KMS-11 (cell line): ENCODE data around the gene ATRX.
"Not testable (repeated sequence)": the region's sequence is repeated elsewhere in the genome, so short reads cannot be mapped to it uniquely, and the experiment has no call there.

Experiments
- H2AFZ ChIP-seq: fragments of 200-600 bp; sonication (generic); 2 replicates; pipeline ENCODE4 v1.6.1; 2016; ENCODE audit warnings: antibody characterized with exemption, mixed run types, low read depth
- H3K27ac ChIP-seq: fragments of 200-600 bp; sonication (generic); 2 replicates; pipeline ENCODE4 v1.6.1; 2016; ENCODE audit warnings: mild to moderate bottlenecking, mixed run types
- H3K27me3 ChIP-seq: fragments of 200-600 bp; sonication (generic); 2 replicates; pipeline ENCODE4 v1.6.1; 2017; ENCODE audit warnings: mild to moderate bottlenecking, low read depth, mixed run types, moderate library complexity; ENCODE audit not compliant: insufficient read depth
- H3K36me3 ChIP-seq: fragments of 200-600 bp; sonication (generic); 2 replicates; pipeline ENCODE4 v1.6.1; 2017; ENCODE audit warnings: mild to moderate bottlenecking, mixed run types; ENCODE audit not compliant: insufficient read depth
- H3K4me1 ChIP-seq: fragments of 200-600 bp; sonication (generic); 2 replicates; pipeline ENCODE4 v1.6.1; 2016; ENCODE audit warnings: mild to moderate bottlenecking, low read depth, mixed run types; ENCODE audit not compliant: poor library complexity, severe bottlenecking
- H3K4me2 ChIP-seq: fragments of 200-600 bp; sonication (generic); 2 replicates; pipeline ENCODE4 v1.7.0; 2016; ENCODE audit warnings: mild to moderate bottlenecking, mixed run types
- H3K4me3 ChIP-seq: fragments of 200-600 bp; sonication (generic); IDR thresholded peaks from 2 replicates; pipeline ENCODE4 v1.6.1; 2017; ENCODE audit warnings: low read depth, low read length, mixed read lengths; ENCODE audit not compliant: insufficient read depth
- H3K79me2 ChIP-seq: fragments of 200-600 bp; sonication (generic); 2 replicates; pipeline ENCODE4 v1.6.1; 2016; ENCODE audit warnings: low read depth, mixed run types; ENCODE audit not compliant: insufficient read depth
- H3K9ac ChIP-seq: fragments of 200-600 bp; sonication (generic); 2 replicates; pipeline ENCODE4 v1.6.1; 2016; ENCODE audit warnings: mild to moderate bottlenecking, mixed run types
- H4K20me1 ChIP-seq: fragments of 200-600 bp; sonication (generic); 2 replicates; pipeline ENCODE4 v1.6.1; 2016; ENCODE audit warnings: mild to moderate bottlenecking, mixed run types; ENCODE audit not compliant: insufficient read depth
- TF ChIP-seq, protein P1 (sequence below): fragments of 200-600 bp; sonication (generic); conservative IDR thresholded peaks from 2 replicates; pipeline ENCODE4 v1.6.1; 2017; ENCODE audit warnings: low read depth, mild to moderate bottlenecking, antibody characterized with exemption, low read length, moderate library complexity, mixed read lengths

ATRX gene, protein sequence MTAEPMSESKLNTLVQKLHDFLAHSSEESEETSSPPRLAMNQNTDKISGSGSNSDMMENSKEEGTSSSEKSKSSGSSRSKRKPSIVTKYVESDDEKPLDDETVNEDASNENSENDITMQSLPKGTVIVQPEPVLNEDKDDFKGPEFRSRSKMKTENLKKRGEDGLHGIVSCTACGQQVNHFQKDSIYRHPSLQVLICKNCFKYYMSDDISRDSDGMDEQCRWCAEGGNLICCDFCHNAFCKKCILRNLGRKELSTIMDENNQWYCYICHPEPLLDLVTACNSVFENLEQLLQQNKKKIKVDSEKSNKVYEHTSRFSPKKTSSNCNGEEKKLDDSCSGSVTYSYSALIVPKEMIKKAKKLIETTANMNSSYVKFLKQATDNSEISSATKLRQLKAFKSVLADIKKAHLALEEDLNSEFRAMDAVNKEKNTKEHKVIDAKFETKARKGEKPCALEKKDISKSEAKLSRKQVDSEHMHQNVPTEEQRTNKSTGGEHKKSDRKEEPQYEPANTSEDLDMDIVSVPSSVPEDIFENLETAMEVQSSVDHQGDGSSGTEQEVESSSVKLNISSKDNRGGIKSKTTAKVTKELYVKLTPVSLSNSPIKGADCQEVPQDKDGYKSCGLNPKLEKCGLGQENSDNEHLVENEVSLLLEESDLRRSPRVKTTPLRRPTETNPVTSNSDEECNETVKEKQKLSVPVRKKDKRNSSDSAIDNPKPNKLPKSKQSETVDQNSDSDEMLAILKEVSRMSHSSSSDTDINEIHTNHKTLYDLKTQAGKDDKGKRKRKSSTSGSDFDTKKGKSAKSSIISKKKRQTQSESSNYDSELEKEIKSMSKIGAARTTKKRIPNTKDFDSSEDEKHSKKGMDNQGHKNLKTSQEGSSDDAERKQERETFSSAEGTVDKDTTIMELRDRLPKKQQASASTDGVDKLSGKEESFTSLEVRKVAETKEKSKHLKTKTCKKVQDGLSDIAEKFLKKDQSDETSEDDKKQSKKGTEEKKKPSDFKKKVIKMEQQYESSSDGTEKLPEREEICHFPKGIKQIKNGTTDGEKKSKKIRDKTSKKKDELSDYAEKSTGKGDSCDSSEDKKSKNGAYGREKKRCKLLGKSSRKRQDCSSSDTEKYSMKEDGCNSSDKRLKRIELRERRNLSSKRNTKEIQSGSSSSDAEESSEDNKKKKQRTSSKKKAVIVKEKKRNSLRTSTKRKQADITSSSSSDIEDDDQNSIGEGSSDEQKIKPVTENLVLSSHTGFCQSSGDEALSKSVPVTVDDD (N-terminal part only)

DNA sequence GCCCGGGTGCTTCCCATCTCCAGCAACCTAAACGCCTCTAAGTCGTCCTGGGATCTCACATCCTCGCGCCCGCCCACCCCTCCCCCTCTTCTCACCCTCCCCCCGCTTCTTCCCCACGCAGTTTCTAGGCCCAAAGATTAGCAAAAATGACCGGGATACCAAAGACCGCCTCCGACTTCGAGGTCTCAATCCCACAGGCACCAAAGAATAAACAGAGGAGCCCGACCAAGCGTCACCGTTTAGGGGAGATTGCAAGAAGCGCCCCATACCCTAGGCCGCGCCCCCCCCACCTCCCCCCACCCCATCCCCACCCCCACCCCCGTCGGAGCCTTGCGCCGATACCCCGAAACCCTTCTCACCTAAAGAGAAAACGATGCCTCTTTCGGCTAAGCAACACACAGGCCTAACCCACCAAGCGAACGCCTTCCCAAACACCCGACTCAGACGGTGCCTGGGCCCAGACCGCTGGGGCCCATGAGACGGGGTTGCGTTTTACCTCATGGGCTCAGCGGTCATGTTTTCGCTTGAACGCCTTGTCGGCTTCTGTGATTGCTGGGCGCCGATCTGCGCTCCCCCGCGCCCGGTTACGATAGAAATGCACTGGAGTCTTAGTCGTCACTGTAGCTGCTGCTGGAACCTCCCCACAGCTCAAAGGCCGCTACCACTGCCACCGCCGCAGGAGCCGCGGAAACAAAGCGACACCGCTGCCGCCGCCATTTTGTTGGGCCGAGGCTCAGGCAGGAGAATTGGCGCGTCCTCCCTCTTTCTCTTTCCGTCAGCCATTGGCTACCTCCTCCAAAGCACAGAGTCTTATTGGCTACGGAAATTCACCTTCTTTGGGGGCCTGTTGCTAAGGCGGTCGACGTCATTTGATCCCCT is at the start of gene ATRX:
ATRX (minus strand) TSS at position 731 of the 879 bp plus-strand sequence; CDS start at position 516, 215 bp downstream.
- H3K9ac ChIP-seq: peak within 1 kb of the TSS; percentile 100
- H2AFZ ChIP-seq: peak within 1 kb of the TSS; percentile 68
- H3K27me3 ChIP-seq: no peaks in the 10 kb centered on the region
- no peak within 1 kb of the TSS for H3K4me3 ChIP-seq
- TF ChIP-seq, protein P1, sequence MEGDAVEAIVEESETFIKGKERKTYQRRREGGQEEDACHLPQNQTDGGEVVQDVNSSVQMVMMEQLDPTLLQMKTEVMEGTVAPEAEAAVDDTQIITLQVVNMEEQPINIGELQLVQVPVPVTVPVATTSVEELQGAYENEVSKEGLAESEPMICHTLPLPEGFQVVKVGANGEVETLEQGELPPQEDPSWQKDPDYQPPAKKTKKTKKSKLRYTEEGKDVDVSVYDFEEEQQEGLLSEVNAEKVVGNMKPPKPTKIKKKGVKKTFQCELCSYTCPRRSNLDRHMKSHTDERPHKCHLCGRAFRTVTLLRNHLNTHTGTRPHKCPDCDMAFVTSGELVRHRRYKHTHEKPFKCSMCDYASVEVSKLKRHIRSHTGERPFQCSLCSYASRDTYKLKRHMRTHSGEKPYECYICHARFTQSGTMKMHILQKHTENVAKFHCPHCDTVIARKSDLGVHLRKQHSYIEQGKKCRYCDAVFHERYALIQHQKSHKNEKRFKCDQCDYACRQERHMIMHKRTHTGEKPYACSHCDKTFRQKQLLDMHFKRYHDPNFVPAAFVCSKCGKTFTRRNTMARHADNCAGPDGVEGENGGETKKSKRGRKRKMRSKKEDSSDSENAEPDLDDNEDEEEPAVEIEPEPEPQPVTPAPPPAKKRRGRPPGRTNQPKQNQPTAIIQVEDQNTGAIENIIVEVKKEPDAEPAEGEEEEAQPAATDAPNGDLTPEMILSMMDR: no peak
- no peaks in the 10 kb centered on the region for H4K20me1 ChIP-seq
- H3K36me3 ChIP-seq: no peaks in the 10 kb centered on the region
- H3K4me1 ChIP-seq: peaks cover 37% of the 10 kb centered on the region
- H3K79me2 ChIP-seq: peaks cover 53% of the 10 kb centered on the region
- H3K4me2 ChIP-seq: peak within 1 kb of the TSS; percentile 80
- H3K27ac ChIP-seq: peak within 1 kb of the TSS; percentile 100

DNA sequence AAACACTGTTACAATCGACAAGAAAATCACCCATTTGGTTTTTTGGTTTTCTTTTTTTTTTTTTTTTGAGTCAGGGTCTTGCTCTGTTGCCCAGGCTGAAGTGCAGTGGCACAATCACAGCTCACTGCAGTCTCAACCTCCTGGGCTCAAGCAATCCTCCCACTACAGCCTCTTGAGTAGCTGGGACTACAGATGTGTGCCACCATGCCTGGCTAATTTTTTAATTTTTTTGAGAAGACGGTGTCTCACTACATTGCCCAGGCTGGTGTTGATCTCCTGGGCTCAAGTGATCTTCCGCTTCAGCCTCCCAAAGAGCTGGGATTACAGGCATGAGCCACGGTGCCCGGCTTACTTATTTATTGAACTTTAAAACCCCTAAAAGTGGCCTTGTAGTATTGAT is 45.5 kb upstream of the ATRX start:
- not testable (repeated sequence) for H3K36me3 ChIP-seq

GRCh38 chrX:77821989-77822388 is 36.0 kb upstream of the ATRX start:
- not testable (repeated sequence) for H2AFZ ChIP-seq, H3K4me3 ChIP-seq, H4K20me1 ChIP-seq, H3K4me2 ChIP-seq, H3K4me1 ChIP-seq, H3K27ac ChIP-seq, H3K27me3 ChIP-seq, H3K36me3 ChIP-seq, H3K79me2 ChIP-seq, H3K9ac ChIP-seq

More for the DNA sequence above, 45.5 kb upstream of the ATRX start:
- H4K20me1 ChIP-seq, H3K4me2 ChIP-seq, H3K4me1 ChIP-seq, H3K27me3 ChIP-seq, H2AFZ ChIP-seq, H3K27ac ChIP-seq, H3K4me3 ChIP-seq, H3K79me2 ChIP-seq, H3K9ac ChIP-seq: not testable (repeated sequence)

GRCh38 chrX:77820091-77820727 is 34.2 kb upstream of the ATRX start:
- Histone ChIP-seq H3K79me2 (no peaks in the 10 kb centered on the region), H3K9ac (no peak overlapping the region), H2AFZ (no peak overlapping the region), H3K27me3 (no peaks in the 10 kb centered on the region), H3K4me1 (no peaks in the 10 kb centered on the region), H3K4me3 (no peak overlapping the region), H3K36me3 (no peaks in the 10 kb centered on the region), H4K20me1 (no peaks in the 10 kb centered on the region), H3K4me2 (no peak overlapping the region), H3K27ac (no peak overlapping the region)
- TF ChIP-seq, protein P1: no peak
